Sigmoid colon (tissue), 4 donors: Measurements from ENCODE around the gene BAIAP3.

Source experiments
- CTCF ChIP-seq, 4 experiments: fragments of 450-650 bp in 3 of 4; fragments of 200-600 bp in 1 of 4; IDR thresholded peaks; one replicate each; pipeline ENCODE4 v1.5.1; 2016 to 2019; ENCODE audit warnings: antibody characterized with exemption in 4 of 4, mild to moderate bottlenecking in 3 of 4, moderate library complexity in 2 of 4
- EP300 ChIP-seq, 4 donors: sonication (generic); formaldehyde crosslinking; IDR thresholded peaks; one replicate each; pipeline ENCODE4 v1.6.1; 2017; ENCODE audit warnings: antibody characterized with exemption in 4 of 4
- POLR2AphosphoS5 ChIP-seq, 4 donors: sonication (generic); formaldehyde crosslinking; IDR thresholded peaks; one replicate each; pipeline ENCODE4 v1.6.1; 2017; ENCODE audit warnings: antibody characterized with exemption in 4 of 4

- TF ChIP-seq CTCF (IDR thresholded peaks at IDR 0.05): no peak
- no peak for TF ChIP-seq POLR2AphosphoS5 (IDR thresholded peaks at IDR 0.05)
- no peak for TF ChIP-seq EP300 (IDR thresholded peaks at IDR 0.05)
Measured at GRCh38 chr16:1322407-1322806, 11.0 kb upstream of the BAIAP3 start.
